GM19025 (cell line): ENCODE data around the gene GSTO1.
"Not testable (repeated sequence)": the region's sequence is repeated elsewhere in the genome, so short reads cannot be mapped to it uniquely, and the experiment has no call there.

Experiments used
- ATAC-seq: cut with Tn5 transposase; IDR thresholded peaks from one replicate; pipeline ENCODE4 v1.9.1; 2021; ENCODE audit warnings: mild to moderate bottlenecking, low read depth, moderate library complexity; ENCODE audit not compliant: unreplicated experiment

The GSTO1 gene

GRCh38 chr10:104254493-104255310 lies at the start of gene GSTO1:
GSTO1 (plus strand) TSS chr10:104254892; CDS start chr10:104254929, 37 bp downstream.
- ATAC-seq = peak; percentile 67

- ATAC-seq = no peak
Observed at GRCh38 chr10:104208730-104209129, 46.0 kb upstream of the GSTO1 start.

GRCh38 chr10:104209575-104210198 lies 45.0 kb upstream of the GSTO1 start:
- ATAC-seq = no peak

GRCh38 chr10:104216631-104217030 lies 38.1 kb upstream of the GSTO1 start:
- no peak for ATAC-seq

GRCh38 chr10:104218751-104219150 lies 35.9 kb upstream of the GSTO1 start:
- no peak for ATAC-seq

GRCh38 chr10:104220522-104220921 lies 34.2 kb upstream of the GSTO1 start:
- ATAC-seq = no peak

GRCh38 chr10:104223304-104223703 lies 31.4 kb upstream of the GSTO1 start:
- ATAC-seq = no peak

GRCh38 chr10:104230490-104230889 lies 24.2 kb upstream of the GSTO1 start:
- no peak for ATAC-seq

- ATAC-seq = peak; percentile 100
Observed at GRCh38 chr10:104231784-104232612, 22.7 kb upstream of the GSTO1 start, which contains the start of gene CFAP43. CFAP43 (minus strand) TSS chr10:104232364; CDS start chr10:104232246, 118 bp downstream.

- ATAC-seq = peak; percentile 5
Observed at GRCh38 chr10:104232613-104233102, 22.0 kb upstream of the GSTO1 start.

- no peak for ATAC-seq
Observed at GRCh38 chr10:104233817-104234216, 20.9 kb upstream of the GSTO1 start.

GRCh38 chr10:104234934-104235333 lies 19.8 kb upstream of the GSTO1 start:
- ATAC-seq = no peak

- no peak for ATAC-seq
Observed at GRCh38 chr10:104235801-104236200, 18.9 kb upstream of the GSTO1 start.

GRCh38 chr10:104240078-104240477 lies 14.6 kb upstream of the GSTO1 start:
- ATAC-seq = no peak

GRCh38 chr10:104242545-104242944 lies 12.1 kb upstream of the GSTO1 start:
- no peak for ATAC-seq

GRCh38 chr10:104243009-104243408 lies 11.7 kb upstream of the GSTO1 start:
- not testable (repeated sequence) for ATAC-seq

GRCh38 chr10:104243512-104243911 lies 11.2 kb upstream of the GSTO1 start:
- ATAC-seq = no peak

- ATAC-seq = no peak
Observed at GRCh38 chr10:104245066-104245632, 9.5 kb upstream of the GSTO1 start.

- no peak for ATAC-seq
Observed at GRCh38 chr10:104246976-104247375, 7.7 kb upstream of the GSTO1 start.

- ATAC-seq = no peak
Observed at GRCh38 chr10:104247513-104248146, 7.1 kb upstream of the GSTO1 start.
